Fibroblast of lung (primary cell): ENCODE data around the gene TAC3.

Source experiments
- CTCF ChIP-seq, 2 donors: IDR thresholded peaks in 1 of 2; conservative IDR thresholded peaks in 1 of 2; 1 replicate in 1 of 2; 2 replicates in 1 of 2; pipeline ENCODE4 v1.5.1; 2011 to 2012; ENCODE audit warnings: low read length in 2 of 2, control low read depth in 1 of 2, inconsistent platforms in 1 of 2, low read depth in 1 of 2, mild to moderate bottlenecking in 1 of 2
- EZH2 ChIP-seq: IDR thresholded peaks from 2 replicates; pipeline ENCODE4 v1.5.1; 2012; ENCODE audit warnings: low read length, control low read depth, mild to moderate bottlenecking; ENCODE audit errors: missing control alignments

GRCh38 chr12:57008178-57008577 lies 8.2 kb downstream of the TAC3 start:
- peak; percentile 63 to 76 for TF ChIP-seq CTCF (conservative IDR thresholded peaks at IDR 0.05 in 1 of 2, IDR thresholded peaks at IDR 0.05 in 1 of 2; ENCODE audit: low read depth in 1 of 2, low read length in 2 of 2)
- no peak for TF ChIP-seq EZH2
